CD14-positive monocyte (primary cell): ENCODE results near the gene TSN. TPM values are rescaled to one million over a fixed set of nuclear protein-coding genes. Genes with fewer than 3 reads are reported as not detected.

Experiments
- DNase-seq, 3 donors: peaks; one replicate each; pipeline ENCODE4 v3.0.0-alpha.2; 2011 to 2022
- H2AFZ ChIP-seq: 2 replicates; pipeline ENCODE4 v1.6.0; 2012; ENCODE audit warnings: mild to moderate bottlenecking, low read depth, low read length, inconsistent platforms; ENCODE audit not compliant: insufficient read depth, poor library complexity, severe bottlenecking
- H3K27ac ChIP-seq, 2 donors: 1 replicate in 1 of 2; 2 replicates in 1 of 2; pipeline ENCODE4 v1.5.1; 2012 to 2013; ENCODE audit warnings: low read length in 2 of 2, control low read depth in 1 of 2, inconsistent platforms in 1 of 2, low read depth in 1 of 2, mild to moderate bottlenecking in 1 of 2
- H3K27me3 ChIP-seq, 2 donors: one replicate each; pipeline versions ENCODE4 v1.6.0 to v1.6.1; 2011 to 2013; ENCODE audit warnings: low read length in 2 of 2; ENCODE audit not compliant: control insufficient read depth in 2 of 2, insufficient read depth in 2 of 2
- H3K36me3 ChIP-seq, 2 donors: replicated peaks in 1 of 2; 1 replicate in 1 of 2; 2 replicates in 1 of 2; pipeline versions ENCODE4 v1.5.1 to v1.6.1; 2012 to 2013; ENCODE audit warnings: low read length in 2 of 2, control low read depth in 1 of 2, inconsistent platforms in 1 of 2, mild to moderate bottlenecking in 1 of 2; ENCODE audit not compliant: insufficient read depth in 2 of 2, control insufficient read depth in 1 of 2
- H3K4me1 ChIP-seq, 2 donors: 1 replicate in 1 of 2; 2 replicates in 1 of 2; pipeline versions ENCODE4 v1.5.1 to v1.6.1; 2012 to 2013; ENCODE audit warnings: low read length in 2 of 2, control low read depth in 1 of 2, inconsistent platforms in 1 of 2, mild to moderate bottlenecking in 1 of 2, moderate library complexity in 1 of 2; ENCODE audit not compliant: insufficient read depth in 2 of 2, control insufficient read depth in 1 of 2
- H3K4me2 ChIP-seq: replicated peaks from 2 replicates; pipeline ENCODE3; 2012; ENCODE audit warnings: low read length, moderate library complexity, mild to moderate bottlenecking; ENCODE audit not compliant: poor library complexity, severe bottlenecking; ENCODE audit errors: extremely low read depth
- H3K4me3 ChIP-seq, 3 experiments: fragments of 200-600 bp in 1 of 3; sonication (generic) in 1 of 3; replicated peaks in 1 of 3; 1 replicate in 2 of 3; 2 replicates in 1 of 3; pipeline ENCODE4 v1.5.1; 2011 to 2013; ENCODE audit warnings: low read length in 3 of 3, mild to moderate bottlenecking in 3 of 3, control low read depth in 2 of 3, low read depth in 2 of 3, inconsistent platforms in 1 of 3, moderate library complexity in 1 of 3
- H3K79me2 ChIP-seq: 2 replicates; pipeline ENCODE4 v1.6.0; 2012; ENCODE audit warnings: mild to moderate bottlenecking, control low read depth, inconsistent platforms, low read length, moderate library complexity; ENCODE audit not compliant: insufficient read depth
- H3K9ac ChIP-seq: 2 replicates; pipeline ENCODE4 v1.6.0; 2017; ENCODE audit warnings: low read length, mild to moderate bottlenecking; ENCODE audit not compliant: insufficient read depth, poor library complexity, severe bottlenecking
- H3K9me3 ChIP-seq, 2 donors: replicated peaks in 1 of 2; 1 replicate in 1 of 2; 2 replicates in 1 of 2; pipeline versions ENCODE4 v1.5.1 to v1.6.1; 2012 to 2013; ENCODE audit warnings: low read length in 2 of 2, control low read depth in 1 of 2; ENCODE audit not compliant: control insufficient read depth in 1 of 2, insufficient read depth in 1 of 2
- H4K20me1 ChIP-seq: 2 replicates; pipeline ENCODE4 v1.6.0; 2012; ENCODE audit warnings: mild to moderate bottlenecking, low read length, control low read depth, moderate library complexity; ENCODE audit not compliant: insufficient read depth
- H3K27ac Mint-ChIP-seq, 7 donors: one replicate each; pipeline ENCODE4 v1.8.0; 2020; ENCODE audit warnings: mild to moderate bottlenecking in 7 of 7, mixed read lengths in 7 of 7, moderate library complexity in 6 of 7, inconsistent platforms in 2 of 7
- H3K27me3 Mint-ChIP-seq, 3 donors: one replicate each; pipeline ENCODE4 v1.8.0; 2021 to 2022; ENCODE audit warnings: low read depth in 3 of 3, mild to moderate bottlenecking in 3 of 3, mixed read lengths in 3 of 3, moderate library complexity in 3 of 3, inconsistent platforms in 1 of 3
- H3K36me3 Mint-ChIP-seq, 2 donors: one replicate each; pipeline ENCODE4 v1.8.0; 2020; ENCODE audit warnings: mixed read lengths in 2 of 2, inconsistent platforms in 1 of 2, mild to moderate bottlenecking in 1 of 2
- H3K4me1 Mint-ChIP-seq: one replicate; pipeline ENCODE4 v1.8.0; 2020; ENCODE audit warnings: mild to moderate bottlenecking, mixed read lengths
- H3K4me3 Mint-ChIP-seq, 2 donors: one replicate each; pipeline ENCODE4 v1.8.0; 2020; ENCODE audit warnings: mild to moderate bottlenecking in 2 of 2, mixed read lengths in 2 of 2, moderate library complexity in 1 of 2
- H3K9me3 Mint-ChIP-seq, 7 donors: one replicate each; pipeline ENCODE4 v1.8.0; 2020 to 2022; ENCODE audit warnings: mixed read lengths in 7 of 7, mild to moderate bottlenecking in 6 of 7, moderate library complexity in 6 of 7, inconsistent platforms in 2 of 7
- CTCF ChIP-seq: fragments of 200-600 bp; IDR thresholded peaks from one replicate; pipeline ENCODE4 v1.8.0; 2022; ENCODE audit warnings: antibody characterized with exemption, mild to moderate bottlenecking
- WGBS: methylation state at CpG from one replicate; pipeline ENCODE4 v1.1.5; 2013; ENCODE audit warnings: missing lambda C conversion rate; ENCODE audit not compliant: insufficient coverage; 5-methylcytosine and 5-hydroxymethylcytosine counted together
- intact Hi-C, 2 donors: fragments of 100-400 bp; cut with micrococcal nuclease; formaldehyde crosslinking; loops; one replicate each; pipeline versions ENCODE4 v1.15.0 to v1.15.1; 2023
- polyA plus RNA-seq, 3 donors: library from polyadenylated mRNA; depleted of rRNA in 1 of 3; unstranded in 2 of 3; stranded (reverse) in 1 of 3; fragments of 300-500 nt in 2 of 3; fragments of >200 nt in 1 of 3; fragmentation: Illumina TruSeq in 2 of 3; gene quantifications; 1 replicate in 2 of 3; 2 replicates in 1 of 3; pipeline ENCODE4 v1.2.3, GENCODE V29; 2012 to 2021

TSN gene
- polyA plus RNA-seq, 3 donors, result 12.2 to 66.5 (median 65.5) TPM

GRCh38 chr2:121764681-121765228 is 9.3 kb downstream of the TSN start:
- no peak overlapping the region for H3K4me3 Mint-ChIP-seq
- H3K36me3 Mint-ChIP-seq, result peaks cover 86 to 87% of the 10 kb centered on the region in 2 donors
- no peaks in the 10 kb centered on the region for H3K27me3 Mint-ChIP-seq

GRCh38 chr2:121766624-121767023 is 11.2 kb downstream of the TSN start:
- H3K27ac ChIP-seq, result no peak overlapping the region
- H3K9me3 ChIP-seq, result no peaks in the 10 kb centered on the region
- no peak for DNase-seq
- Mint-ChIP-seq H3K36me3 (peaks cover 68 to 71% of the 10 kb centered on the region in 2 donors), H3K27me3 (no peaks in the 10 kb centered on the region), H3K4me3 (no peak overlapping the region), H3K27ac (no peak overlapping the region), H3K4me1 (no peaks in the 10 kb centered on the region), H3K9me3 (no peaks in the 10 kb centered on the region)
- H3K79me2 ChIP-seq, result no peaks in the 10 kb centered on the region
- no peak overlapping the region for H3K4me2 ChIP-seq
- H3K4me3 ChIP-seq, result no peak overlapping the region
- H4K20me1 ChIP-seq, result no peaks in the 10 kb centered on the region
- no peaks in the 10 kb centered on the region for H3K27me3 ChIP-seq
- no peak for TF ChIP-seq CTCF
- intact Hi-C loops, result no loop called here
- no peak overlapping the region for H2AFZ ChIP-seq
- H3K9ac ChIP-seq, result no peak overlapping the region
- no peaks in the 10 kb centered on the region for H3K4me1 ChIP-seq
- no CpG with 5 or more reads among the region's 1 CpG for WGBS
- H3K36me3 ChIP-seq, result peaks cover 67 to 87% of the 10 kb centered on the region in 2 donors

More at GRCh38 chr2:121764681-121765228, 9.3 kb downstream of the TSN start:
- no peaks in the 10 kb centered on the region for H3K4me1 Mint-ChIP-seq
- H3K79me2 ChIP-seq, result peaks cover 5% of the 10 kb centered on the region
- H2AFZ ChIP-seq, result no peak overlapping the region
- H3K9me3 ChIP-seq, result no peaks in the 10 kb centered on the region
- no peaks in the 10 kb centered on the region for H3K27me3 ChIP-seq
- no peaks in the 10 kb centered on the region for H4K20me1 ChIP-seq
- no peaks in the 10 kb centered on the region for H3K9me3 Mint-ChIP-seq
- WGBS, result 88% methylated on average over 7 of the region's 10 CpGs
- H3K4me3 ChIP-seq, result no peak overlapping the region
- peak overlapping the region in 1 of 7 donors; percentile 33 for H3K27ac Mint-ChIP-seq
- intact Hi-C loops, result no loop called here
- TF ChIP-seq CTCF, result no peak
- H3K36me3 ChIP-seq, result peaks cover 82 to 99% of the 10 kb centered on the region in 2 donors
- DNase-seq, result no peak
- no peak overlapping the region for H3K9ac ChIP-seq
- H3K4me1 ChIP-seq, result no peaks in the 10 kb centered on the region
- H3K27ac ChIP-seq, result no peak overlapping the region
- no peak overlapping the region for H3K4me2 ChIP-seq
